ENCODE data around the gene PAX5. TPM values are rescaled to one million over a fixed set of nuclear protein-coding genes. Genes with fewer than 3 reads are reported as not detected.

Gene PAX5
- polyA plus RNA-seq, 1 of the 3 experiments (the other 2 are of a cell fraction): 0.05 TPM

- no peak for DNase-seq
- no peaks in the 10 kb centered on the region for H3K79me2 ChIP-seq (ENCODE audit: insufficient read depth)
- peaks cover 28% of the 10 kb centered on the region for H3K27me3 ChIP-seq (ENCODE audit: insufficient read depth)
- H3K27ac ChIP-seq (ENCODE audit: low read depth in 2 of 2, low read length in 1 of 2): no peak overlapping the region
- no peak overlapping the region for H3K9ac ChIP-seq
- TF ChIP-seq MXI1 (IDR thresholded peaks at IDR 0.05; ENCODE audit: low read depth, low read length): no peak
- no peaks in the 10 kb centered on the region for H4K20me1 ChIP-seq (ENCODE audit: insufficient read depth)
- H3K9me2 ChIP-seq: no peaks in the 10 kb centered on the region
- H3K36me3 ChIP-seq (replicated peaks in 1 of 2; ENCODE audit: control insufficient read depth in 1 of 2, insufficient read depth in 2 of 2, low read length in 1 of 2): no peaks in the 10 kb centered on the region
- CTCF ChIA-PET: no interaction called here
- H3K4me1 ChIP-seq (ENCODE audit: control insufficient read depth in 1 of 2, insufficient read depth in 2 of 2, low read depth in 1 of 2, low read length in 1 of 2): no peaks in the 10 kb centered on the region
- no peaks in the 10 kb centered on the region for H3K9me3 ChIP-seq
- WGBS (ENCODE audit: low lambda C conversion rate): 45% methylated on average over 3 of the region's 3 CpGs
- H3F3A ChIP-seq (replicated peaks; ENCODE audit: insufficient read depth): no peaks in the 10 kb centered on the region
- POLR2A ChIA-PET: no interaction called here
- H2AFZ ChIP-seq (ENCODE audit: low read depth): no peak overlapping the region
- H3K4me3 ChIP-seq (ENCODE audit: low read depth in 2 of 2, low read length in 1 of 2): no peak overlapping the region
- no peak overlapping the region for H3K4me2 ChIP-seq
Measured at GRCh38 chr9:37011530-37011929, 22.5 kb downstream of the PAX5 start.

GRCh38 chr9:37010976-37011375 is 23.1 kb downstream of the PAX5 start:
- no peak overlapping the region for H3K27ac ChIP-seq (ENCODE audit: low read depth in 2 of 2, low read length in 1 of 2)
- H3K9me2 ChIP-seq: no peaks in the 10 kb centered on the region
- POLR2A ChIA-PET: no interaction called here
- no peaks in the 10 kb centered on the region for H3F3A ChIP-seq (replicated peaks; ENCODE audit: insufficient read depth)
- H3K4me1 ChIP-seq (ENCODE audit: control insufficient read depth in 1 of 2, insufficient read depth in 2 of 2, low read depth in 1 of 2, low read length in 1 of 2): no peaks in the 10 kb centered on the region
- 47% methylated on average over 2 of the region's 2 CpGs for WGBS (ENCODE audit: low lambda C conversion rate)
- no peak for DNase-seq
- H3K9me3 ChIP-seq: no peaks in the 10 kb centered on the region
- H3K4me2 ChIP-seq: no peak overlapping the region
- peaks cover 28% of the 10 kb centered on the region for H3K27me3 ChIP-seq (ENCODE audit: insufficient read depth)
- H4K20me1 ChIP-seq (ENCODE audit: insufficient read depth): no peaks in the 10 kb centered on the region
- no peaks in the 10 kb centered on the region for H3K79me2 ChIP-seq (ENCODE audit: insufficient read depth)
- H3K9ac ChIP-seq: no peak overlapping the region
- TF ChIP-seq ELF1 (IDR thresholded peaks at IDR 0.05) (no peak), TCF12 (IDR thresholded peaks at IDR 0.05) (no peak), SMC3 (IDR thresholded peaks at IDR 0.05; ENCODE audit: low read depth, low read length) (no peak)
- H2AFZ ChIP-seq (ENCODE audit: low read depth): no peak overlapping the region
- no peak overlapping the region for H3K4me3 ChIP-seq (ENCODE audit: low read depth in 2 of 2, low read length in 1 of 2)
- H3K36me3 ChIP-seq (replicated peaks in 1 of 2; ENCODE audit: control insufficient read depth in 1 of 2, insufficient read depth in 2 of 2, low read length in 1 of 2): no peaks in the 10 kb centered on the region
- CTCF ChIA-PET: interaction anchor here (1.5 to 1.6 kb wide), 2 partner anchors 15 to 138 kb away, joined by 3 to 4 read pairs; no protein-coding TSS in a partner anchor

GRCh38 chr9:37010180-37010579 is 23.9 kb downstream of the PAX5 start:
- Histone ChIP-seq H3K4me3 (ENCODE audit: low read depth in 2 of 2, low read length in 1 of 2) (no peak overlapping the region), H4K20me1 (ENCODE audit: insufficient read depth) (no peaks in the 10 kb centered on the region), H3K9me2 (no peaks in the 10 kb centered on the region), H3K9ac (no peak overlapping the region), H3K36me3 (replicated peaks in 1 of 2; ENCODE audit: control insufficient read depth in 1 of 2, insufficient read depth in 2 of 2, low read length in 1 of 2) (no peaks in the 10 kb centered on the region), H3K9me3 (no peaks in the 10 kb centered on the region), H2AFZ (ENCODE audit: low read depth) (no peak overlapping the region), H3K4me1 (ENCODE audit: control insufficient read depth in 1 of 2, insufficient read depth in 2 of 2, low read depth in 1 of 2, low read length in 1 of 2) (no peaks in the 10 kb centered on the region), H3K27me3 (ENCODE audit: insufficient read depth) (peaks cover 28% of the 10 kb centered on the region), H3K27ac (ENCODE audit: low read depth in 2 of 2, low read length in 1 of 2) (no peak overlapping the region), H3K4me2 (no peak overlapping the region), H3K79me2 (ENCODE audit: insufficient read depth) (no peaks in the 10 kb centered on the region), H3F3A (replicated peaks; ENCODE audit: insufficient read depth) (no peaks in the 10 kb centered on the region)
- ChIA-PET POLR2A (no interaction called here), CTCF (interaction anchor here (1.5 to 1.6 kb wide), 2 partner anchors 14 to 137 kb away, joined by 3 to 4 read pairs; no protein-coding TSS in a partner anchor)
- no peak for TF ChIP-seq JUND (IDR thresholded peaks at IDR 0.05)
- DNase-seq: no peak
- WGBS (ENCODE audit: low lambda C conversion rate): 57% methylated on average over 7 of the region's 7 CpGs

- Histone ChIP-seq H3F3A (replicated peaks; ENCODE audit: insufficient read depth) (no peaks in the 10 kb centered on the region), H4K20me1 (ENCODE audit: insufficient read depth) (no peaks in the 10 kb centered on the region), H3K9me2 (no peaks in the 10 kb centered on the region), H3K9me3 (no peaks in the 10 kb centered on the region), H3K4me1 (ENCODE audit: control insufficient read depth in 1 of 2, insufficient read depth in 2 of 2, low read depth in 1 of 2, low read length in 1 of 2) (no peaks in the 10 kb centered on the region), H3K27me3 (ENCODE audit: insufficient read depth) (peaks cover 19% of the 10 kb centered on the region), H3K79me2 (ENCODE audit: insufficient read depth) (no peaks in the 10 kb centered on the region), H3K4me2 (no peak overlapping the region), H3K36me3 (replicated peaks in 1 of 2; ENCODE audit: control insufficient read depth in 1 of 2, insufficient read depth in 2 of 2, low read length in 1 of 2) (no peaks in the 10 kb centered on the region), H3K9ac (no peak overlapping the region), H3K4me3 (ENCODE audit: low read depth in 2 of 2, low read length in 1 of 2) (no peak overlapping the region), H2AFZ (ENCODE audit: low read depth) (no peak overlapping the region), H3K27ac (ENCODE audit: low read depth in 2 of 2, low read length in 1 of 2) (no peak overlapping the region)
- DNase-seq: no peak
- ChIA-PET POLR2A (no interaction called here), CTCF (no interaction called here)
- WGBS (ENCODE audit: low lambda C conversion rate): 81% methylated on average over 13 of the region's 13 CpGs
- TF ChIP-seq SIN3A (IDR thresholded peaks at IDR 0.05; ENCODE audit: borderline replicate concordance, low read depth, low read length): no peak
- TF ChIP-seq CTCF (IDR thresholded peaks at IDR 0.05): no peak
- TF ChIP-seq TCF12 (IDR thresholded peaks at IDR 0.05): no peak
- TF ChIP-seq, protein P1, sequence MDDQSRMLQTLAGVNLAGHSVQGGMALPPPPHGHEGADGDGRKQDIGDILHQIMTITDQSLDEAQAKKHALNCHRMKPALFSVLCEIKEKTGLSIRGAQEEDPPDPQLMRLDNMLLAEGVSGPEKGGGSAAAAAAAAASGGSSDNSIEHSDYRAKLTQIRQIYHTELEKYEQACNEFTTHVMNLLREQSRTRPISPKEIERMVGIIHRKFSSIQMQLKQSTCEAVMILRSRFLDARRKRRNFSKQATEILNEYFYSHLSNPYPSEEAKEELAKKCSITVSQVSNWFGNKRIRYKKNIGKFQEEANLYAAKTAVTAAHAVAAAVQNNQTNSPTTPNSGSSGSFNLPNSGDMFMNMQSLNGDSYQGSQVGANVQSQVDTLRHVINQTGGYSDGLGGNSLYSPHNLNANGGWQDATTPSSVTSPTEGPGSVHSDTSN (IDR thresholded peaks at IDR 0.05): no peak
- no peak for TF ChIP-seq MEF2A (IDR thresholded peaks at IDR 0.05; ENCODE audit: borderline replicate concordance, low read depth)
- TF ChIP-seq YY1 (IDR thresholded peaks at IDR 0.05; ENCODE audit: low read depth): no peak
- TF ChIP-seq, protein P2, sequence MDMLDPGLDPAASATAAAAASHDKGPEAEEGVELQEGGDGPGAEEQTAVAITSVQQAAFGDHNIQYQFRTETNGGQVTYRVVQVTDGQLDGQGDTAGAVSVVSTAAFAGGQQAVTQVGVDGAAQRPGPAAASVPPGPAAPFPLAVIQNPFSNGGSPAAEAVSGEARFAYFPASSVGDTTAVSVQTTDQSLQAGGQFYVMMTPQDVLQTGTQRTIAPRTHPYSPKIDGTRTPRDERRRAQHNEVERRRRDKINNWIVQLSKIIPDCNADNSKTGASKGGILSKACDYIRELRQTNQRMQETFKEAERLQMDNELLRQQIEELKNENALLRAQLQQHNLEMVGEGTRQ (IDR thresholded peaks at IDR 0.05; ENCODE audit: borderline replicate concordance, low read depth, low read length): no peak
- TF ChIP-seq EZH2phosphoT487 (IDR thresholded peaks at IDR 0.05; ENCODE audit: borderline replicate concordance, low read depth): no peak
- no peak for TF ChIP-seq TAF1 (IDR thresholded peaks at IDR 0.05; ENCODE audit: borderline replicate concordance, low read depth, low read length)
- no peak for TF ChIP-seq POLR2AphosphoS5 (IDR thresholded peaks at IDR 0.05; ENCODE audit: low read depth, low read length)
- TF ChIP-seq FOSL2 (IDR thresholded peaks at IDR 0.05; ENCODE audit: borderline replicate concordance, low read depth): no peak
Measured at GRCh38 chr9:37007295-37007694, 26.8 kb downstream of the PAX5 start.
